ENCODE data around the gene GABPA.

DNA sequence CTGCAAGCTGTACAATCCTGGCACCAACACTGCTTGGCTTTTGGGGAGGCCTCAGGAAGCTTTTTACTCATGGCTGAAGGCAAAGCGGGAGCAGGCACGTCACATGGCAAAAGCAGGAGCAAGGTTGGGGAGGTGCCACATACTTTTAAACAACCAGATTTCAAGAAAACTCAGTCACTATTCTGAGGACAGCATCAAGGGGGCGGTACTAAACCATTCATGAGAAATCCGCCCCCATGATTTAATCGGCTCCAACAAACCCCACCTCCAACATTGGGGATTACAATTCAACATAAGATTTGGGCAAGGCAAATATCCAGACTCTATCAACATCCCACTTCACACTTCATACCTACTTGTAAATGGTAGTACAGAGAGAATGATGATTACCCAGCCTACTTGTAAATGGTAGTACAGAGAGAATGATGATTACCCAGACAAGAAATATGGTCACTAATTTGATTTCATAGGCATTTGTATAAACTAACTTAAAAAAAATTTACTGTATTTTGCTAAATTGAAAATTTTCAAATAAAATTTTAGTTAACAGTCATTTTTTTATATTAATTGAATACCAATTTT lies 25.0 kb upstream of the GABPA start:
- TF ChIP-seq ZNF239 (tag by site-specific recombination; IDR thresholded peaks at IDR 0.05) (no peak), ZFP3 (tag by site-specific recombination; IDR thresholded peaks at IDR 0.05; ENCODE audit: low read depth) (no peak), TCF7L2 (IDR thresholded peaks at IDR 0.05; ENCODE audit: borderline replicate concordance, low read depth, low read length) (no peak), ZNF24 (tag by site-specific recombination; IDR thresholded peaks at IDR 0.05) (no peak)
- TF ChIP-seq, protein P1, sequence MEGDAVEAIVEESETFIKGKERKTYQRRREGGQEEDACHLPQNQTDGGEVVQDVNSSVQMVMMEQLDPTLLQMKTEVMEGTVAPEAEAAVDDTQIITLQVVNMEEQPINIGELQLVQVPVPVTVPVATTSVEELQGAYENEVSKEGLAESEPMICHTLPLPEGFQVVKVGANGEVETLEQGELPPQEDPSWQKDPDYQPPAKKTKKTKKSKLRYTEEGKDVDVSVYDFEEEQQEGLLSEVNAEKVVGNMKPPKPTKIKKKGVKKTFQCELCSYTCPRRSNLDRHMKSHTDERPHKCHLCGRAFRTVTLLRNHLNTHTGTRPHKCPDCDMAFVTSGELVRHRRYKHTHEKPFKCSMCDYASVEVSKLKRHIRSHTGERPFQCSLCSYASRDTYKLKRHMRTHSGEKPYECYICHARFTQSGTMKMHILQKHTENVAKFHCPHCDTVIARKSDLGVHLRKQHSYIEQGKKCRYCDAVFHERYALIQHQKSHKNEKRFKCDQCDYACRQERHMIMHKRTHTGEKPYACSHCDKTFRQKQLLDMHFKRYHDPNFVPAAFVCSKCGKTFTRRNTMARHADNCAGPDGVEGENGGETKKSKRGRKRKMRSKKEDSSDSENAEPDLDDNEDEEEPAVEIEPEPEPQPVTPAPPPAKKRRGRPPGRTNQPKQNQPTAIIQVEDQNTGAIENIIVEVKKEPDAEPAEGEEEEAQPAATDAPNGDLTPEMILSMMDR (tag by site-specific recombination; IDR thresholded peaks at IDR 0.05), result no peak

Data from HEK293 (cell line).